ENCODE measurements around the gene RASAL3. TPM values are rescaled to one million over a fixed set of nuclear protein-coding genes. Genes with fewer than 3 reads are reported as not detected.
A peak's percentile ranks its signal among the peaks of the same experiment; 100 is the strongest.

RASAL3 gene
- total and polyA plus RNA-seq, 2 of the 4 experiments (the other 2 are of a cell fraction): 0.07 TPM; not detected in 1

- H4K5ac ChIP-seq (ENCODE audit: low read depth, low read length): no peak overlapping the region
- ATAC-seq (ENCODE audit: low read depth) (no peak), DNase-seq (no peak)
- dilution Hi-C loops (cut with HindIII; ENCODE audit: low sequenced_read_pairs, unreplicated experiment): no loop called here
- CTCF ChIA-PET: interaction anchor here (0.6 to 1.4 kb wide), 2 partner anchors 9 to 11 kb away, joined by 3 read pairs; no protein-coding TSS in a partner anchor
- no peak overlapping the region; the same call in 1 of the 2 replicates for H2AK5ac ChIP-seq (ENCODE audit: low read depth, low read length)
- no peaks in the 10 kb centered on the region for H3K27me3 ChIP-seq (ENCODE audit: control insufficient read depth, insufficient read depth, low read length)
- peaks cover 12% of the 10 kb centered on the region; the same call in 1 of the 2 replicates for H3K9me1 ChIP-seq (ENCODE audit: insufficient read depth, low read length)
- H4K20me1 ChIP-seq (ENCODE audit: insufficient read depth, low read length): peaks cover 48% of the 10 kb centered on the region
- H3K14ac ChIP-seq (replicated peaks; ENCODE audit: low read depth, low read length): no peak overlapping the region
- no peak overlapping the region for H3K4ac ChIP-seq (ENCODE audit: low read depth, low read length)
- no peak overlapping the region for H2BK5ac ChIP-seq (ENCODE audit: low read depth, low read length, poor library complexity, severe bottlenecking)
- no peak overlapping the region for H2BK120ac ChIP-seq (ENCODE audit: low read depth, low read length)
- no peak overlapping the region for H2AFZ ChIP-seq (replicated peaks; ENCODE audit: low read length, poor library complexity)
- H2AK9ac ChIP-seq (replicated peaks; ENCODE audit: low read depth, low read length, poor library complexity): no peak overlapping the region
- no peak overlapping the region for H2BK20ac ChIP-seq (ENCODE audit: low read depth, low read length)
- H3K4me1 ChIP-seq (ENCODE audit: control insufficient read depth, insufficient read depth, low read length): peaks cover 19% of the 10 kb centered on the region
- intact Hi-C loops (cut with micrococcal nuclease): loop anchor here (5.0 kb wide), 1 partner anchor 127 kb away; no protein-coding TSS in a partner anchor
- no peak overlapping the region for H3K56ac ChIP-seq (ENCODE audit: extremely low read depth, insufficient read depth, low read length)
- no peak for TF ChIP-seq MAFK (IDR thresholded peaks at IDR 0.05; ENCODE audit: low read depth, low read length)
- TF ChIP-seq MAZ (IDR thresholded peaks at IDR 0.05; ENCODE audit: borderline replicate concordance, low read depth, low read length): no peak
- TF ChIP-seq CHD1 (IDR thresholded peaks at IDR 0.05; ENCODE audit: low read depth, low read length): no peak
- no peak for TF ChIP-seq CEBPB (IDR thresholded peaks at IDR 0.05; ENCODE audit: low read depth, low read length)
- TF ChIP-seq CTCF (conservative IDR thresholded peaks at IDR 0.05; ENCODE audit: low read depth, low read length): no peak
- no peak for TF ChIP-seq NFE2L2 (IDR thresholded peaks at IDR 0.05; ENCODE audit: low read depth, low read length)
- no peak for TF ChIP-seq RAD21 (IDR thresholded peaks at IDR 0.05; ENCODE audit: low read length)
- no peak for TF ChIP-seq SMC3 (IDR thresholded peaks at IDR 0.05; ENCODE audit: low read depth, low read length)
- TF ChIP-seq ELK1 (IDR thresholded peaks at IDR 0.05; ENCODE audit: borderline replicate concordance, low read depth, low read length): no peak
- TF ChIP-seq FOS (IDR thresholded peaks at IDR 0.05; ENCODE audit: low read depth, low read length): no peak
- TF ChIP-seq MXI1 (IDR thresholded peaks at IDR 0.05; ENCODE audit: borderline replicate concordance, low read depth, low read length): no peak
- no peak for TF ChIP-seq RCOR1 (IDR thresholded peaks at IDR 0.05; ENCODE audit: insufficient replicate concordance, low read length)
- TF ChIP-seq USF2 (IDR thresholded peaks at IDR 0.05; ENCODE audit: low read depth, low read length): no peak
- TF ChIP-seq BHLHE40 (IDR thresholded peaks at IDR 0.05; ENCODE audit: low read depth, low read length): no peak
- no peak for TF ChIP-seq POLR2A (IDR thresholded peaks at IDR 0.05; ENCODE audit: low read depth, low read length)
- no peak for TF ChIP-seq RFX5 (IDR thresholded peaks at IDR 0.05; ENCODE audit: low read depth, low read length)
- H3K9ac ChIP-seq (ENCODE audit: low read depth, low read length): no peak overlapping the region
- H3K18ac ChIP-seq (ENCODE audit: low read depth, low read length): no peak overlapping the region
- BruUV-seq (replicated peaks): no TSS peak
- no peak overlapping the region for H3K4me3 ChIP-seq (ENCODE audit: insufficient read depth, low read depth, low read length)
- H4K8ac ChIP-seq (ENCODE audit: low read depth in 2 of 2, low read length in 2 of 2): no peak overlapping the region
- peak overlapping the region; percentile 5 for H3K23ac ChIP-seq (ENCODE audit: low read depth, low read length)
- H3K9me3 ChIP-seq (ENCODE audit: control insufficient read depth, insufficient read depth, low read length): no peaks in the 10 kb centered on the region
- H3K79me1 ChIP-seq (ENCODE audit: low read depth in 1 of 2, low read length in 2 of 2): peaks cover 15 to 58% of the 10 kb centered on the region in 2 experiments
- in situ Hi-C loops (cut with MboI; ENCODE audit: low sequenced_read_pairs): loop anchor here (25.0 kb wide), 1 partner anchor 868 kb away; the partner anchor contains the start of gene NDUFB7
- no peak overlapping the region for H3K27ac ChIP-seq (ENCODE audit: insufficient read depth, low read length)
- POLR2A ChIA-PET (ENCODE audit: unreplicated experiment): no interaction called here
- H2BK15ac ChIP-seq (ENCODE audit: low read depth, low read length): no peak overlapping the region
- no peak overlapping the region; the same call in 1 of the 2 replicates for H3K4me2 ChIP-seq (ENCODE audit: low read depth, low read length)
- peaks cover 33% of the 10 kb centered on the region for H3K36me3 ChIP-seq (ENCODE audit: control insufficient read depth, insufficient read depth, low read length)
- WGBS, 2 experiments (ENCODE audit: extremely low coverage in 2 of 2, insufficient read length in 1 of 2): 82% methylated on average over 6 of the region's 10 CpGs; no CpG with 5 or more reads in 1 of the 2 experiments
- H4K91ac ChIP-seq (ENCODE audit: insufficient read depth, low read depth, low read length): no peak overlapping the region
Measured at GRCh38 chr19:15430526-15431120, 33.7 kb downstream of the RASAL3 start.
